ENCODE measurements around the gene CELF5.

The CELF5 gene

DNA sequence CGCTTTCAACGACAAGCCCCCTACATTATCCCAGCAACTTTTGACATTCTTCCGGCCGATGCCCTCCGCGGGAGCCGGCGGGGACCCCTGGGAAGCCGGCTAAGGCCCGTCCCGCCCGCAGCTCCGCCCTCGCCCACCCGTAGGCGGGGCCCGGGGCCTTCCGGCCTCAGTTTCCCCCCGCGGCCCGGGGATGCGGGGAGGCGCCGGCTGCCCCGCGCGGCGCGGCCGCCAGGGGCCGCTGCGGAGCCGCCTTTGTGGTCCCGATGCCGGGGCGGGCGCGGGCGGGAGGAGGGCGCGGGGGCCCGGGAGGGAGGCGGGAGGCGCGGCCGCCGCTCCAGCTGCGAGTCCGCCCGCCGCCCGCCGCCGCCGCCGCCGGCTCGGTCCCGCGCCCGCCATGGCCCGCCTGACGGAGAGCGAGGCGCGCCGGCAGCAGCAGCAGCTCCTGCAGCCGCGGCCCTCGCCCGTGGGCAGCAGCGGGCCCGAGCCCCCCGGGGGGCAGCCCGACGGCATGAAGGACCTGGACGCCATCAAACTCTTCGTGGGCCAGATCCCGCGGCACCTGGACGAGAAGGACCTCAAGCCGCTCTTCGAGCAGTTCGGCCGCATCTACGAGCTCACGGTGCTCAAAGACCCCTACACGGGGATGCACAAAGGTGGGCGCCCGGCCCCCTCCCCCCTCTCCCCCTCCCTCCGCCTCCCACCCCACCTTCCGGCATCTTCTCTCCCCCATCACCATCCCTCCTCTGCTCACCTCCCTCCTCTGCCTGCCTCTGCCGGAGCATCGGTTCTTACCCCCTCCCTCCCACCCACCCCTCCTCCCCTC, at the start of gene CELF5:
CELF5 (plus strand) TSS at position 316 of the 823 bp plus-strand sequence; CDS start at position 395, 79 bp downstream.
- peak; percentile 2 for DNase-seq (ENCODE audit: low spot score)

DNA sequence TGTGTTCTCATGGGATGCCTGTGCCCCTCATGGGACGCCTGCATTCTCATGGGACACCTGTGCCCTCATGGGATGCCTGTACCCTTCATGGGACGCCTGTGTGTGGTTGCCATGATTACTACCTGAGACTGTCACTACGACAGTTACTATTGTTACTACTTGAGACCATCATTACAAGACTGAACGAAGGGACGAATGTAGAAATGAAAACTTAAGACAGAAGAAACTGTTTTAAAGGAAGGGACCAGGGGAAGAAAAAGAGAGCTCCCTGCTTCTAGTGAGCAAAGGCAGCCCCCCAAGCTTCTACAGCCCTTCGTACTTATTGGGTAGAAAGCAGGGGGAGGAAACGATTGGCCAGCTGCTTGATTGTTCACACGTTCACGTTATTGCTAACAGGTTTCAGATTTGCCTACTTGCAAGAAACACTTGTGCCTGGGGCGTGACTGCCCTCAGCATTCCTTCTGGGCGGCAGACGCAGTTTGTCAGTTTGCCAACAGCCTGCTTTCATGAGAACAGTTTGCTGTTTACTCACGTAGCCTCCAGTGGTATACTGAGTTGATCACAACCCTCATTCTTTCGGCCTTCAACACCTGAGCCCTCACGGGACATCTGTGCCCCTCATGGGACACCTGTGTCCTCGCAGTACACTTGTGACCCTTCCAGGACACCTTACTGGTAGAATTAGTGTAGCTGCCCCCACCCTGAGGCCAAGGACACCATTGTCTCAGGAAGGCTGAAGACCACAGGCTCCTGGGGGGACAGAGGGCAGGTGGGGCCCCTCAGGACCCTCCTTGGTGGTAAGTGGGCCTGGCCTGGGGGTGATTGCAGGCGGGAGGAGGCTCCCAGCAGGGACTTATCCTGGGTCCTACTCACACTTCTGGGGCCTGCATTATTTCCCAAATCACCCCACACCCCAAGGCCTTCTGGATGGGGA, 48.4 kb upstream of the CELF5 start:
- no peak for DNase-seq (ENCODE audit: low spot score)

DNA sequence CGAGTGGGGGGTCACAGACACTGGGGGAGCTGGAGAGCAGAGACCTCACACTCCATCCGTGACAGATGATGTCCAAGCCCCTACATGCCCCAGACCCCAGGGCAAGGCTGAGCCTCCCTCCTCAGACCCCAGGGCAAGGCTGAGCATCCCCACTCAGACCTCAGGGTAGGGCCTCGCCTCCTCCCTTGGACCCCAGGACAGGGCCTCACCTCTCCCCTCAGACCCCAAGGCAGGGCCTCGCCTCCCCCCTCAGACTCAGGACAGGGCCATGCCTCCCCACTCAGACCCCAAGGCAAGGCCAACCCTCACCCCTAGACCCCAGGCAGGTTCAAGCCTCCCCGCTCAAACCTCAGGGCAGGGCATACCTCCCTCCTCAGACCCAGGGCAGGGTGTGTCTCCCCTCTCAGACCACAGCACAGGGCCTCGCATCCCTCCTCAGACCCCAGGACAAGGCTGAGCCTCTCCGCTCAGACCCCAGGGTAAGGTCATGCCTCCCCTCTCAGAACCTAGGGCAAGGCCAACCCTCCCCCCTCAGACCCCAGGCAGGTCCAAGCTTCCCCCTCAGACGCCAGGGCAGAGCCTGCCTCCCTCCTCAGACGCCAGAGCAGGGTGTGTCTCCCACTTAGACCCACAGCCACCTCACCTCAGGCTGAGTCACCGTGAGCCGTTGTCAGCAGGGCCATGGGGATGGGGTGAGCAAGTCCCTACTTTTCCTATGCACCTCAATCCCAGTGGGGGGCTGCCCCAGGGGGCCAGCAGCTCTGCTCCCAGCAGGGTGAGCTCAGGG, 47.6 kb upstream of the CELF5 start:
- no peak for DNase-seq (ENCODE audit: low spot score)

DNA sequence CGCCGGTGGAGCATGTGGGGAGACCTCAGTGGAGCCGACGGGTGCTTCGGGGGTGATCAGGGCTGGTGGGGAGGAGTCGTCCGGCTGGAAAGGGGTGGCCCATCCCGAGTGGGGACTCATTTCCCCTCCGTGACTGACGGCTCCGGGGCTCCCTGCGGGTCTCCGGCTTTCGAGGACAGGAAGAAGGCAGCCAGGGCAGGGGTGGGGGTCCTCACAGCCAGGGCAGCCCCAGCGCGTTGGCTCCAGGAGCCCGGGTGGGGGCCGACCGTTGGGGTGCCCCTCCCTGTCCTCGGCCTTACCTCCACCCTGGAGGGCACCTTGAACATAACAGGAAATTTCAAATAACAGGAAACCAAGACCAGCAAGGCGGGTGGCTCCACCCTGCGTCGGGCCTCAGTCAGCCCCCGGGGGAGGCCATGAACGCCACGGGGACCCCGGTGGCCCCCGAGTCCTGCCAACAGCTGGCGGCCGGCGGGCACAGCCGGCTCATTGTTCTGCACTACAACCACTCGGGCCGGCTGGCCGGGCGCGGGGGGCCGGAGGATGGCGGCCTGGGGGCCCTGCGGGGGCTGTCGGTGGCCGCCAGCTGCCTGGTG, 46.0 kb upstream of the CELF5 start, which contains the start of gene S1PR4:
S1PR4 (plus strand) TSS at position 393 of the 596 bp plus-strand sequence; CDS start at position 417, 24 bp downstream.
- no peak for DNase-seq (ENCODE audit: low spot score)

- no peak for DNase-seq (ENCODE audit: low spot score)
These were observed 45.3 kb upstream of the CELF5 start for GRCh38 chr19:3178973-3179738.

DNA sequence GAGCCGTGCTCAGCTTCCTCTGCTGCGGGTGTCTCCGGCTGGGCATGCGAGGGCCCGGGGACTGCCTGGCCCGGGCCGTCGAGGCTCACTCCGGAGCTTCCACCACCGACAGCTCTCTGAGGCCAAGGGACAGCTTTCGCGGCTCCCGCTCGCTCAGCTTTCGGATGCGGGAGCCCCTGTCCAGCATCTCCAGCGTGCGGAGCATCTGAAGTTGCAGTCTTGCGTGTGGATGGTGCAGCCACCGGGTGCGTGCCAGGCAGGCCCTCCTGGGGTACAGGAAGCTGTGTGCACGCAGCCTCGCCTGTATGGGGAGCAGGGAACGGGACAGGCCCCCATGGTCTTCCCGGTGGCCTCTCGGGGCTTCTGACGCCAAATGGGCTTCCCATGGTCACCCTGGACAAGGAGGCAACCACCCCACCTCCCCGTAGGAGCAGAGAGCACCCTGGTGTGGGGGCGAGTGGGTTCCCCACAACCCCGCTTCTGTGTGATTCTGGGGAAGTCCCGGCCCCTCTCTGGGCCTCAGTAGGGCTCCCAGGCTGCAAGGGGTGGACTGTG, 44.6 kb upstream of the CELF5 start:
- DNase-seq (ENCODE audit: low spot score) = no peak

DNA sequence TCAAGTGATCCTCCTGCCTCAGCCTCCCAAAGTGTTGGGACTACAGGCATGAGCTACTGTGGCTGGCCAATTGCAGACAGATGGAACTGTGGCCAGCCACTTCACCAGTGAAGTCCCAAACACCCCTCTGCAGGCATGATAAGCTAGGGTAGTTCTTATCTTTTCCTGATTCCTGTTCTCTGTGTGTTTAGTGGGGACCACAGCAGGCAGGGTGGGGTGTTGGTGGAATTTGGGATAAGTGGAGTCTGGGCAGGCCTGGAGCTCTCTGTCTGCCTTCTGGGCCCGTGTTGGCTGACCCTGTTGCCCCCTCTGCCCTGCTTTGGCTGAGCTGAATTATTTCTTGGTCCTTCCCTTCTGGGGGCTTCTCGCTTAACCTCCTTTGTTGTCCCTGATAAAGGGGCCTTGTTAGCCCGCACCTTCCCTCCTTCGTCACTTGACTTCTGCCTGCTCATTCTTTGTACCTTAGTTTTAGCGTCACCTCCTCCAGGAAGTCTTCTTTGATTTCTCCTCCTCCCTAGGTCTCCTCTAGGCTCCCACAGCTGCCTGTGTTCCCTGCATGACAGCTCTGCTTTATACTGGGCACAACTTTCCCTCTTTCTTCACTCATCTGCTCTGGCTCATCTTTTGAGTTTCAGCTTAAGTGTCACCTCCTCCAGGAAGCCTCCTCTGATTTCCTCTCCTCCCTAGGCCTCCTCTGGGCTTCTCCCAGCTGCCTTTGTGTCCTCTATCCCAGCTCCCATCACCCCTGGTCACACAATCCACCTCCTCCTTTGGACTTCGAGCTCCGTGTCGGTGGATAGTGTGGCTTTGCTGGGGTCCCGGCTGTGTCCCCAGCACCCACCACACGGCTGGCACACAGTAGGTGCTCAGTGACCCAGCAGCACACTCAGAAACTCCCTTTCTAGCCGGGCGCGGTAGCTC, 40.5 kb upstream of the CELF5 start:
- no peak for DNase-seq (ENCODE audit: low spot score)

- no peak for DNase-seq (ENCODE audit: low spot score)
These were observed 39.5 kb upstream of the CELF5 start for GRCh38 chr19:3184847-3185460.

DNA sequence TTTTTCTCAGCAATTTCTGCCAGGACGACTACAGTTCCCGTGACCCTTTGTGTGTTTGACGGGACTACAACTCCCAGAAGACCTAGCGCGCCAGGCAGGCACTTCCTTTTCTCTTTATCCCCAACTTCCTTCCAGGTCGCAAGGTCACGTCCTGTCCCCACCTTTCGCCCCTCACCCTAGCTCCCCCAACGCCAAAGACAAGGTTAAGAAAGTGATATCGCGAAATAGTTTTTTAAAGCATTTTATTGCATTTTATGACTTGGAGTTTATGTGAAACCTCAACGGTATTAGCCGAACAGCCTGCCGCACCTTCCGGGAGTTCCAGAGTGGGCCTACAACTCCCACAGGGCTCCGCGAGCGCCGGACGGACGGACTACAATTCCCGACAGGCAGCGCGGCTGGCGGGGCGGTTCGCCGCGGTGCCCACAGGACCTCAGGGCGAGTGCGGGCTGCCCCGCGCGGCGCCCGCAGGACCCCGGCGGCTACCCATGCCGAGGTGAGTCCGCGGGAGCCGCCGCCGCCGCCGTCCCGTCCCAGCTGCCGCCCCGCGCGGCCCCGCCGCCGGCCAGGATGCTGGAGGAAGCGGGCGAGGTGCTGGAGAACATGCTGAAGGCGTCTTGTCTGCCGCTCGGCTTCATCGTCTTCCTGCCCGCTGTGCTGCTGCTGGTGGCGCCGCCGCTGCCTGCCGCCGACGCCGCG, 38.9 kb upstream of the CELF5 start, which contains the start of gene NCLN:
NCLN (plus strand) TSS at position 470 of the 699 bp plus-strand sequence; CDS start at position 571, 101 bp downstream.
- DNase-seq (ENCODE audit: low spot score) = peak; percentile 99

- DNase-seq (ENCODE audit: low spot score) = no peak
These were observed 38.2 kb upstream of the CELF5 start for GRCh38 chr19:3186160-3186688.

- no peak for DNase-seq (ENCODE audit: low spot score)
These were observed 37.4 kb upstream of the CELF5 start for GRCh38 chr19:3186891-3187661.

- DNase-seq (ENCODE audit: low spot score) = no peak
These were observed 36.6 kb upstream of the CELF5 start for GRCh38 chr19:3187662-3188511.

DNA sequence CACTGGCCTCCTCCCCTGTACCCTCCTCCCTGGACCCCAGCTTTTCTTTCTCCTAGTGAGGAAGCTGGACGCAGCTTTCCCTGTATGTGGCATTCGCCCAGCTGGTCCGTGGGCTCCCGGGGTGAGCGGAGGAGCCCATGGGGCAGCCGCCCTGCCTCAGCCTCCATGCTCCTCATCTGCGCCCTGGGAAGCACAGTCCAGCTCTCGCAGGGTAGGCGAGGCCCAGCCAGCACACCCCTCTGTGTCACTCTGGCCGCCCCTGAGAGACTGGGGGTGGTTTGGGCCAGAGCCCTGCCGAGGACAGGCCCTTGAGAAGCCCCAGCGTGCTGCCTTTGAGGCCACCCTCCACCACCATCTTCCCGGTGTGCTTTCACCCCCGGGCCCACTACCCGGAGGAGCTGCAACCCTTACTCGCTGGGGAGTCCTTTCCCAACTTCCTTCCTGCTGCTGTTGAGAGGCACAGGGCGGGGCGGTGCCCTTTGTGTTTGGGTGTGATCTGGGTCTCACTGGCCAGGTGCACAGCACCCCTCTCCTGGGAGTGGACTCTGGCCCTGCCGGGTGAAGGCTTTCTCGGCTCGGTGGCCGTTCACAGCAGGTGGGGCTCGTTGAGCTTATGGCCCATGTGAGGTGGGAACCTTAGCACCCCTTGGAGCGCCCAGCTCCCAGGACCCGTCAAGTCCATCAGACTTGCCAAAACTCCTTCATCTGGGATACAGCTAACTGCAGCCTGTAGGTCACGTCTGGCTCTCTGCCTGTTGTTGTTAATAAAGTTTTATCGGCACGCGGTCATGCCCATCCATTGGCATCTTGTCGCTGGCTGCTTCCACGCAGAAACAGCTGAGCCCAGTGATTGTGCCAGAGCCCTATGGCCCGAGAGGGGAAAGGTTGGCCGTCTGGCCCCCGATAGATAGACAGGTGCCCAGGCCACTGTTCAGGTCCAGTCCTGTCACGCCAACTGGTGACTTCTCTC, 35.5 kb upstream of the CELF5 start:
- DNase-seq (ENCODE audit: low spot score) = no peak

DNA sequence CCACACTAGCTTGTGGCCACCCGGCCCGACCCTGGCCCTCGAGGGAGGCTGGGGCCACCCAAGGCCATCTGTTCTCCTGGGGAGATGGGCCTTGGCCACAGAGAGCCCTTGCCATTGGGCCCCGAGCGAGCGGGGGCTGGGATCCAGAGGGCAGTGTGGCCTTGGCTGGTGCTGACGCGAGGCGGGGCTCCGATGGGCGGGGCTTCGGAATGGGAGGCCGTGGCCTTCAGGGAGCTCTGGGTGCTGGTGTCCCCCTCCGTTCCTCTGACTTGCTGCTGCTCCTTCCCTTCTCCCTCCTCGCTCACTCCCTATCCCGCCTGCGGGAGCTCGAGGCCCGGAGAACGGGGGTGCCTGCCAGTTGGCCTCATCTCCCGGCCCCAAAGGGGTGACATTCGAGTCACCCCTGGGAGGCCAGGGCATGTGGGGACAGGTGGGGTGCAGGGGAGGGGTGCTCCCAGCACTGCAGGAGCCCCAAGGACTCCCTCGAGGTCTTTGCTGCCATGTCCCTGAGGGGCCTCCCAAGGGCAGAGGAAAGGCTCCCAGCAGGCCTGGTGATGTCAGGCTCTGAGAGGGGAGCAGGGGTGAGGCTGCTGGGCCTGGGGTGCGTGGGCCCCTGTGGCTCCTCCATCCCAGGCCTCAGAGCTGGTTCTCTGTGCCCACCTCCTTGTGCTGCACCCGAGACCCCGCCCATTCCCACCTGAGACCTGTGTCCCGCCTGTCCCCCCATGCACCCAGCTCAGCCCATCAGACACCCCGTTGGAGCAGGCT, 34.6 kb upstream of the CELF5 start:
- DNase-seq (ENCODE audit: low spot score) = no peak
